IMR-90 (cell line): ENCODE results near the gene SF3B2. TPM values are rescaled to one million over a fixed set of nuclear protein-coding genes. Genes with fewer than 3 reads are reported as not detected.

Experiments
- ATAC-seq: fragments of 200-7000 bp; cut with Tn5 transposase; 2 replicates; pipeline ENCODE4 v1.9.1; 2020; ENCODE audit warnings: low read depth, mild to moderate bottlenecking, moderate library complexity
- BruUV-seq: library from RNA; stranded (reverse); fragments of 400-500 nt; replicated peaks from 2 replicates; lab custom pipeline; 2021; lab: Mats Ljungman, UMichigan
- CTCF ChIA-PET: fragments of 300-600 bp; formaldehyde crosslinking; extraction: SDS; loops from one replicate; lab custom pipeline; 2021; ENCODE audit warnings: antibody characterized with exemption; lab: Yijun Ruan, JAX
- POLR2A ChIA-PET: fragments of 300-600 bp; sonication (Branson Sonifier 250); formaldehyde crosslinking; loops from one replicate; lab custom pipeline; 2022; ENCODE audit warnings: antibody characterized with exemption; ENCODE audit not compliant: unreplicated experiment; lab: Charles Lee
- DNase-seq: peaks from one replicate; pipeline ENCODE4 v3.0.0; 2013
- H2AFZ ChIP-seq: replicated peaks from 2 replicates; pipeline ENCODE3; 2013; ENCODE audit warnings: low read length, mild to moderate bottlenecking; ENCODE audit not compliant: poor library complexity
- H2AK5ac ChIP-seq: 2 replicates; pipeline ENCODE4 v1.6.1; 2013; ENCODE audit warnings: low read depth, low read length, inconsistent platforms
- H2AK9ac ChIP-seq: replicated peaks from 2 replicates; pipeline ENCODE3; 2013; ENCODE audit warnings: mild to moderate bottlenecking, low read depth, low read length, moderate library complexity; ENCODE audit not compliant: poor library complexity
- H2BK120ac ChIP-seq: 2 replicates; pipeline ENCODE4 v1.6.1; 2013; ENCODE audit warnings: low read depth, low read length, inconsistent platforms
- H2BK15ac ChIP-seq: 3 replicates; pipeline ENCODE4 v1.6.1; 2013; ENCODE audit warnings: low read depth, low read length, inconsistent platforms
- H2BK20ac ChIP-seq: 2 replicates; pipeline ENCODE4 v1.6.1; 2013; ENCODE audit warnings: low read depth, mild to moderate bottlenecking, inconsistent platforms, low read length, moderate library complexity
- H2BK5ac ChIP-seq: 2 replicates; pipeline ENCODE4 v1.6.1; 2013; ENCODE audit warnings: mild to moderate bottlenecking, low read depth, low read length, inconsistent platforms; ENCODE audit not compliant: poor library complexity, severe bottlenecking
- H3K14ac ChIP-seq: replicated peaks from 2 replicates; pipeline ENCODE4 v1.6.1; 2013; ENCODE audit warnings: low read depth, low read length, inconsistent platforms
- H3K18ac ChIP-seq: 2 replicates; pipeline ENCODE4 v1.6.1; 2013; ENCODE audit warnings: low read depth, low read length, control low read depth
- H3K23ac ChIP-seq: 2 replicates; pipeline ENCODE4 v1.6.1; 2013; ENCODE audit warnings: low read depth, low read length, inconsistent platforms
- H3K27ac ChIP-seq: 2 replicates; pipeline ENCODE4 v1.5.1; 2013; ENCODE audit warnings: mild to moderate bottlenecking, control low read depth, low read length; ENCODE audit not compliant: insufficient read depth
- H3K27me3 ChIP-seq: 2 replicates; pipeline ENCODE4 v1.6.1; 2013; ENCODE audit warnings: low read length; ENCODE audit not compliant: control insufficient read depth, insufficient read depth
- H3K36me3 ChIP-seq: 2 replicates; pipeline ENCODE4 v1.6.1; 2013; ENCODE audit warnings: low read length, mixed read lengths; ENCODE audit not compliant: control insufficient read depth, insufficient read depth
- H3K4ac ChIP-seq: 2 replicates; pipeline ENCODE4 v1.6.1; 2013; ENCODE audit warnings: low read depth, low read length, inconsistent platforms
- H3K4me1 ChIP-seq: 2 replicates; pipeline ENCODE4 v1.6.1; 2013; ENCODE audit warnings: low read length, mixed read lengths; ENCODE audit not compliant: control insufficient read depth, insufficient read depth
- H3K4me2 ChIP-seq: 2 replicates; pipeline ENCODE4 v1.6.1; 2013; ENCODE audit warnings: low read depth, mild to moderate bottlenecking, control low read depth, low read length, moderate library complexity
- H3K4me3 ChIP-seq: 2 replicates; pipeline ENCODE4 v1.5.1; 2013; ENCODE audit warnings: low read depth, mild to moderate bottlenecking, control low read depth, low read length, moderate library complexity; ENCODE audit not compliant: insufficient read depth
- H3K56ac ChIP-seq: 2 replicates; pipeline ENCODE4 v1.6.1; 2013; ENCODE audit warnings: low read length, inconsistent platforms; ENCODE audit not compliant: insufficient read depth; ENCODE audit errors: extremely low read depth
- H3K79me1 ChIP-seq, 2 experiments: 2 replicates each; pipeline ENCODE4 v1.6.1; 2013; ENCODE audit warnings: low read length in 2 of 2, inconsistent platforms in 1 of 2, low read depth in 1 of 2
- H3K9ac ChIP-seq: 2 replicates; pipeline ENCODE4 v1.6.1; 2013; ENCODE audit warnings: low read depth, low read length, control low read depth
- H3K9me1 ChIP-seq: 2 replicates; pipeline ENCODE4 v1.6.1; 2013; ENCODE audit warnings: low read length, inconsistent platforms; ENCODE audit not compliant: insufficient read depth
- H3K9me3 ChIP-seq: 2 replicates; pipeline ENCODE4 v1.6.1; 2013; ENCODE audit warnings: low read length; ENCODE audit not compliant: control insufficient read depth, insufficient read depth
- H4K20me1 ChIP-seq: 2 replicates; pipeline ENCODE4 v1.6.1; 2013; ENCODE audit warnings: low read length, inconsistent platforms; ENCODE audit not compliant: insufficient read depth
- H4K5ac ChIP-seq: 2 replicates; pipeline ENCODE4 v1.6.1; 2013; ENCODE audit warnings: mild to moderate bottlenecking, low read depth, low read length, control low read depth
- H4K8ac ChIP-seq, 2 experiments: 2 replicates each; pipeline ENCODE4 v1.6.1; 2013; ENCODE audit warnings: low read depth in 2 of 2, low read length in 2 of 2, control low read depth in 1 of 2, inconsistent platforms in 1 of 2
- H4K91ac ChIP-seq: 2 replicates; pipeline ENCODE4 v1.6.1; 2013; ENCODE audit warnings: low read depth, low read length, inconsistent platforms; ENCODE audit not compliant: insufficient read depth
- BHLHE40 ChIP-seq: fragments of 150-350 bp; IDR thresholded peaks from 2 replicates; pipeline ENCODE4 v1.6.1; 2016; ENCODE audit warnings: mild to moderate bottlenecking, low read depth, low read length
- CEBPB ChIP-seq: IDR thresholded peaks from 2 replicates; pipeline ENCODE4 v1.6.1; 2012; ENCODE audit warnings: low read depth, low read length, improper control_type of control experiment
- CHD1 ChIP-seq: IDR thresholded peaks from 2 replicates; pipeline ENCODE4 v1.6.1; 2012; ENCODE audit warnings: low read depth, low read length, improper control_type of control experiment
- CTCF ChIP-seq: conservative IDR thresholded peaks from 2 replicates; pipeline ENCODE4 v1.5.1; 2012; ENCODE audit warnings: mild to moderate bottlenecking, low read depth, low read length, improper control_type of control experiment
- ELK1 ChIP-seq: fragments of 150-350 bp; IDR thresholded peaks from 2 replicates; pipeline ENCODE4 v1.6.1; 2016; ENCODE audit warnings: low read depth, mild to moderate bottlenecking, low read length, moderate library complexity, borderline replicate concordance
- FOS ChIP-seq: fragments of 150-350 bp; IDR thresholded peaks from 2 replicates; pipeline ENCODE4 v1.6.1; 2016; ENCODE audit warnings: low read depth, low read length
- MAFK ChIP-seq: IDR thresholded peaks from 2 replicates; pipeline ENCODE4 v1.6.1; 2012; ENCODE audit warnings: low read depth, low read length, improper control_type of control experiment
- MAZ ChIP-seq: IDR thresholded peaks from 2 replicates; pipeline ENCODE4 v1.6.1; 2012; ENCODE audit warnings: low read depth, mild to moderate bottlenecking, low read length, improper control_type of control experiment, moderate library complexity, borderline replicate concordance
- MXI1 ChIP-seq: IDR thresholded peaks from 2 replicates; pipeline ENCODE4 v1.6.1; 2012; ENCODE audit warnings: low read depth, mild to moderate bottlenecking, low read length, moderate library complexity, borderline replicate concordance
- NFE2L2 ChIP-seq: fragments of 150-350 bp; IDR thresholded peaks from 2 replicates; pipeline ENCODE4 v1.6.1; 2016; ENCODE audit warnings: low read depth, mild to moderate bottlenecking, low read length
- RAD21 ChIP-seq: IDR thresholded peaks from 2 replicates; pipeline ENCODE4 v1.6.1; 2012; ENCODE audit warnings: low read length, improper control_type of control experiment
- SMC3 ChIP-seq: fragments of 150-350 bp; IDR thresholded peaks from 2 replicates; pipeline ENCODE4 v1.6.1; 2016; ENCODE audit warnings: low read depth, mild to moderate bottlenecking, antibody characterized with exemption, low read length, moderate library complexity
- USF2 ChIP-seq: fragments of 150-350 bp; IDR thresholded peaks from 2 replicates; pipeline ENCODE4 v1.6.1; 2017; ENCODE audit warnings: mild to moderate bottlenecking, antibody characterized with exemption, low read length, low read depth
- WGBS, 2 experiments: methylation state at CpG; one replicate each; pipeline versions ENCODE4 v1.1.5 to v1.1.7; 2013; ENCODE audit warnings: missing lambda C conversion rate in 2 of 2; ENCODE audit not compliant: insufficient read length in 1 of 2; ENCODE audit errors: extremely low coverage in 2 of 2; 5-methylcytosine and 5-hydroxymethylcytosine counted together
- dilution Hi-C: fragments of 300-500 bp; cut with HindIII; formaldehyde crosslinking; loops from one replicate; pipeline ENCODE4 v1.14.3; 2018; ENCODE audit warnings: low sequenced_read_pairs; ENCODE audit not compliant: unreplicated experiment
- in situ Hi-C: fragments of 300-500 bp; cut with MboI; formaldehyde crosslinking; loops from 3 replicates; pipeline ENCODE4 v1.14.3; 2019; ENCODE audit warnings: low sequenced_read_pairs, inconsistent platforms, mixed read lengths
- intact Hi-C: fragments of 100-400 bp; cut with micrococcal nuclease; formaldehyde crosslinking; loops from 2 replicates; pipeline ENCODE4 v1.10.0; 2022
- polyA plus RNA-seq, 3 experiments: library from polyadenylated mRNA; depleted of rRNA; stranded (reverse); fragments of >200 nt; gene quantifications; 2 replicates each; pipeline ENCODE4 v1.2.3, GENCODE V29; 2012; ENCODE audit warnings: low replicate concordance in 1 of 3
- total RNA-seq: library from RNA; depleted of rRNA; stranded (reverse); fragments of >200 nt; gene quantifications from 2 replicates; pipeline ENCODE4 v1.2.3, GENCODE V29; 2012

Gene SF3B2
- total and polyA plus RNA-seq, 2 of the 4 experiments (the other 2 are of a cell fraction), result 120 to 122 TPM

- TF ChIP-seq MAFK (no peak), RAD21 (no peak)
Measured at GRCh38 chr11:66002648-66003225, 49.4 kb upstream of the SF3B2 start (continued).

GRCh38 chr11:66003291-66003690 lies 48.9 kb upstream of the SF3B2 start:
- H3K79me1 ChIP-seq, result peaks cover 33 to 49% of the 10 kb centered on the region in 2 experiments
- H3K9me1 ChIP-seq, result 0 out of 2 replicates have a peak, but pooled peaks cover 3% of the 10 kb centered on the region
- no peaks in the 10 kb centered on the region for H3K27me3 ChIP-seq
- H3K14ac ChIP-seq, result no peak overlapping the region
- intact Hi-C loops, result loop anchor here (2.0 kb wide), 1 partner anchor 42 kb away; no protein-coding TSS in a partner anchor
- peak overlapping the region; percentile 99 for H2AK9ac ChIP-seq
- no peak overlapping the region for H4K5ac ChIP-seq
- peaks cover 26% of the 10 kb centered on the region for H3K36me3 ChIP-seq
- WGBS, 2 experiments, result 61% methylated on average over 3 of the region's 6 CpGs; no CpG with 5 or more reads in 1 of the 2 experiments
- H3K4me2 ChIP-seq, result peak overlapping the region; percentile 91
- no peak overlapping the region for H3K18ac ChIP-seq
- H2BK20ac ChIP-seq, result no peak overlapping the region
- peak overlapping the region; percentile 78; the same call in 1 of the 2 replicates for H3K27ac ChIP-seq
- dilution Hi-C loops, result no loop called here
- H3K4me1 ChIP-seq, result no peaks in the 10 kb centered on the region
- H2BK15ac ChIP-seq, result no peak overlapping the region
- ChIA-PET CTCF (no interaction called here), POLR2A (no interaction called here)
- no peak overlapping the region for H2BK120ac ChIP-seq
- H3K4me3 ChIP-seq, result peak overlapping the region; percentile 71
- no peaks in the 10 kb centered on the region for H3K9me3 ChIP-seq
- no peak overlapping the region for H3K23ac ChIP-seq
- H2BK5ac ChIP-seq, result no peak overlapping the region
- H3K9ac ChIP-seq, result no peak overlapping the region
- H3K56ac ChIP-seq, result no peak overlapping the region; the same call in 1 of the 2 replicates
- no peak for DNase-seq
- H2AK5ac ChIP-seq, result peak overlapping the region; percentile 20; the same call in 1 of the 2 replicates
- H3K4ac ChIP-seq, result no peak overlapping the region
- peak overlapping the region in 1 of 2 experiments; percentile 77; a peak in 1 of 4 replicates for H4K8ac ChIP-seq
- H2AFZ ChIP-seq, result no peak overlapping the region
- ATAC-seq, result no peak
- no TSS peak for BruUV-seq
- H4K20me1 ChIP-seq, result peaks cover 11% of the 10 kb centered on the region
- no peak overlapping the region for H4K91ac ChIP-seq
- in situ Hi-C loops, result no loop called here
- TF ChIP-seq FOS, result no peak
- no peak for TF ChIP-seq RAD21
- no peak for TF ChIP-seq CHD1
- TF ChIP-seq ELK1, result no peak
- TF ChIP-seq CEBPB, result no peak
- TF ChIP-seq MAZ, result no peak
- TF ChIP-seq MAFK, result no peak
- TF ChIP-seq MXI1, result no peak
- no peak for TF ChIP-seq SMC3
- TF ChIP-seq BHLHE40, result no peak
- no peak for TF ChIP-seq USF2
- TF ChIP-seq CTCF, result no peak
- TF ChIP-seq NFE2L2, result no peak
